Epithelial cell of proximal tubule (primary cell): ENCODE measurements around the gene HMCES. TPM values are rescaled to one million over a fixed set of nuclear protein-coding genes. Genes with fewer than 3 reads are reported as not detected.
A peak's percentile ranks its signal among the peaks of the same experiment; 100 is the strongest.

Experiments used
- DNase-seq: peaks from one replicate; pipeline ENCODE4 v3.0.0-alpha.2; 2011; ENCODE audit warnings: low read depth
- H3K4me3 ChIP-seq: 2 replicates; pipeline ENCODE4 v1.5.1; 2011; ENCODE audit warnings: low read depth, mild to moderate bottlenecking, low read length
- CTCF ChIP-seq: conservative IDR thresholded peaks from 2 replicates; pipeline ENCODE4 v1.5.1; 2012; ENCODE audit warnings: low read depth, mild to moderate bottlenecking, low read length
- total RNA-seq: library from RNA; depleted of rRNA; stranded (reverse); fragments of >200 nt; gene quantifications from 2 replicates; pipeline ENCODE4 v1.2.3, GENCODE V29; 2015

The HMCES gene
- total RNA-seq: 40.3 and 43.0 TPM in 2 replicates

- DNase-seq: no peak
- no peak for TF ChIP-seq CTCF
Measured at GRCh38 chr3:129278439-129278965, at the start of gene HMCES. Gene HMCES (plus strand): TSS chr3:129278870. CDS start chr3:129279733, 863 bp downstream.

GRCh38 chr3:129228891-129229585 is 49.6 kb upstream of the HMCES start:
- no peak for TF ChIP-seq CTCF
- DNase-seq: no peak
- H3K4me3 ChIP-seq: no peak overlapping the region

More at GRCh38 chr3:129278439-129278965, at the start of gene HMCES:
- H3K4me3 ChIP-seq: peak within 1 kb of the TSS; percentile 95

DNA sequence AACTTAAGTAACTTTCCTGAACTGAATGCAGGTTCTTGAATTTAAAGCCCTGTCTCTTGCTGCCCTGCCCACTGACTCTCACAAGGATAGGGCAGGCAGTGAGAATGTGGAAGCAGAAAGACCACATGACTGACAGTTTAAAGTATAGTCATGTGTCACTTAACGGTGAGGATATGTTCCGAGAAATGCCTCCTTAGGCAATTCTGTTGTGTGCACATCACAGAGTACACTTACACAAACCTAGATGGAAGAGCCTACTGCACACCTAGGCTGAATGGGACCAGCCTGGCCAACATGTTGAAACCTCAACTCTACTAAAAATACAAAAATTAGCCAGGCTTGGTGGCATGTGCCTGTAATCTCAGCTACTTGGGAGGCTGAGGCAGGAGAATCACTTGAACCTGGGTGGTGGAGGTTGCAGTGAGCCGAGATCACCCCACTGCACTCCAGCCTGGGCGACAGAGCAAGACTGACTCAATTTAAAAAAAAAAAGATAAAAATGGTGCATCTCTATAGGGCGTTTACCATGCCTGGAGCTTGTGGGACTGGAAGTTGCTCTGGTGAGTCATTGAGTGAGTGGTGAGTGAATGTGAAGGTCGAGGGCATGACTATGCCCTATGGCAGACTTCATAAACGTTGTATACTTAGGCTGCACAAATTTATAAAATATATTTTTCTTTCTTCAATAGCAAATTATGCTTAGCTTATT is 48.2 kb upstream of the HMCES start:
- no peak overlapping the region for H3K4me3 ChIP-seq
- DNase-seq: no peak
- TF ChIP-seq CTCF: no peak

DNA sequence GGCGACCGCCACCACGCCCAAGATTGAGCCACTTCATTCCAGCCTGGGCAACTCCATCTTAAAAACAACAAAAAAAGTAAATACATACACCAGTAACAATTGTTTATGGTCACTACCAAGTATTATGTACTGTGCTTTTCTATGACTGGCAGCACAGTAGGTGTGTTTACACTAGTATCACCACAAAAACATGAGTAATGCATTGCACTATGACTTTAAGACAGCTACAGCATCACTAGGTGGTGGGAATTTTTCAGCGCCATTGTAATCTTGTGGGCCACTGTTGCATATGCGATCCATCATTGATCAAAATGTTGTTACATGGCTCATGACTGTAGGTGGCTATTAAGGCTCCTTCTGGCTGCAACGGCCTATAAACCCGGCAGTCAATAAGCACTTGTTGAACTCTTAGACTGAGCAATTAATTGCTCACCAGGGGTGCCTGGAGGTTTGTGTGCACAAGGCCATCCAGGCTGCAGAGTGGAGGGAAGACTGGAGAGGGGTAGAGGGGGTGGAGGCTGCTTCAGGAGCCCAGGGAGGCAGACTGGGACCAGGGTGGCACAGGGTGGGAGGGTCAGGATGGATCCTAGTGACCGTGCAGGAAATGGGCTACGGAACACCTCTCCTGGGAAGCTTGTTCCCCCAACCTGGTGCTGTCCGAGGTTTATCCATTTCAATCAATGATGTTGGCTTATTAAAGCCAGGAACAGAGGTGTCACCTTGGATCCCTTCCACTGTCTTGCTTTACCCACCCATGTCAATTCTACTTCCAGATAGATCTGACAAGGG is 47.1 kb upstream of the HMCES start:
- H3K4me3 ChIP-seq: no peak overlapping the region
- DNase-seq: no peak
- TF ChIP-seq CTCF: no peak

DNA sequence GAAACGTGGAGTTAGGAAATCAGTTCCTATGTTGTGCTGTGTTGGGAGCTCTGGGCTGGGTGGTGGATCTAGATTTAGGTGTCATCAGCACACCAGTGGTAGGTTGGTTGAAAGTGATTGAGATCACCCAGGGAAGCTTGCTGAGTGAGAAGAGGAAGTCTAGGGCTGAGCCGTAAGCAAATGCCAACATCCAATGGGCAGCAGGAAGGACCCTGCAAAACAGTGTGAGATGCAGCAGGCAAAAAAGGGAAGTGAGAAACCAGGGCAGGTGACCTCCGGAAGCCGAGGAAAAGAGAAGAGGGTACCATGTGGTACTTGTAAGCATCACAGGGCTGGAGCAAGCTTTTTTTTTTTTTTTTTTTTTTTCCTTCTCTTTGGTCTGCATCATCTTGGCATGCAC is 45.1 kb upstream of the HMCES start:
- DNase-seq: no peak
- no peak for TF ChIP-seq CTCF
- no peak overlapping the region for H3K4me3 ChIP-seq

- no peak for TF ChIP-seq CTCF
- no peak overlapping the region for H3K4me3 ChIP-seq
- DNase-seq: no peak
Measured at GRCh38 chr3:129234441-129234840, 44.2 kb upstream of the HMCES start.
